HCT116 (cell line): ENCODE results near the gene ELP6. TPM values are rescaled to one million over a fixed set of nuclear protein-coding genes. Genes with fewer than 3 reads are reported as not detected.
A peak's percentile ranks its signal among the peaks of the same experiment; 100 is the strongest.

Experiments used
- ATAC-seq: fragments of 200-7000 bp; cut with Tn5 transposase; 2 replicates; pipeline ENCODE4 v1.9.1; 2020; ENCODE audit warnings: mild to moderate bottlenecking, moderate library complexity
- BruUV-seq: library from RNA; stranded (reverse); fragments of 400-500 nt; replicated peaks from 2 replicates; lab custom pipeline; 2021; lab: Mats Ljungman, UMichigan
- CTCF ChIA-PET: fragments of 300-600 bp; sonication (Branson Sonifier 250); formaldehyde crosslinking; loops from one replicate; lab custom pipeline; 2021; ENCODE audit warnings: antibody characterized with exemption; lab: Charles Lee
- POLR2A ChIA-PET: fragments of 300-600, 350-600 bp; sonication (Branson Sonifier 250); formaldehyde crosslinking; loops from one replicate; lab custom pipeline; 2021; ENCODE audit warnings: antibody characterized with exemption; lab: Charles Lee
- RAD21 ChIA-PET, 2 experiments: fragments of 300-600 bp; sonication (Branson Sonifier 250); formaldehyde crosslinking; loops; one replicate each; lab custom pipeline; 2023; ENCODE audit warnings: low total read pairs in 2 of 2; ENCODE audit not compliant: uncharacterized antibody in 2 of 2, unreplicated experiment in 2 of 2, low non-redundant PET in 1 of 2; lab: Charles Lee
- DNase-seq: peaks from one replicate; pipeline ENCODE4 v3.0.0-alpha.2; 2010; ENCODE audit warnings: low read depth, low spot score
- H2AFZ ChIP-seq: fragments of 200-600 bp; shearing (Covaris generic), sonication (generic); 2 replicates; pipeline ENCODE4 v1.6.1; 2017; ENCODE audit warnings: low read depth, mixed run types, mixed read lengths, antibody characterized with exemption, low read length; ENCODE audit not compliant: poor library complexity, severe bottlenecking
- H3K27ac ChIP-seq: 2 replicates; pipeline ENCODE4 v1.5.1; 2012; ENCODE audit warnings: low read depth, low read length
- H3K27me3 ChIP-seq: fragments of 200-600 bp; sonication (generic); 2 replicates; pipeline ENCODE4 v1.6.1; 2016; ENCODE audit warnings: mixed run types, low read length, mixed read lengths; ENCODE audit not compliant: insufficient read depth
- H3K36me3 ChIP-seq, 2 experiments: fragments of 200-500 bp in 1 of 2; fragments of 200-600 bp in 1 of 2; sonication (Bioruptor generic) in 1 of 2; sonication (generic) in 1 of 2; 2 replicates each; pipeline versions ENCODE4 v1.5.1 to v1.6.1; 2014 to 2016; ENCODE audit warnings: low read length in 2 of 2, inconsistent platforms in 1 of 2, mixed read lengths in 1 of 2, mixed run types in 1 of 2; ENCODE audit not compliant: insufficient read depth in 2 of 2, control insufficient read depth in 1 of 2
- H3K4me1 ChIP-seq, 2 experiments: fragments of 200-600 bp in 1 of 2; sonication (generic) in 1 of 2; 2 replicates each; pipeline versions ENCODE4 v1.5.1 to v1.6.1; 2012 to 2017; ENCODE audit warnings: low read length in 2 of 2, inconsistent platforms in 1 of 2, mild to moderate bottlenecking in 1 of 2, mixed read lengths in 1 of 2, mixed run types in 1 of 2, moderate library complexity in 1 of 2; ENCODE audit not compliant: insufficient read depth in 2 of 2, control insufficient read depth in 1 of 2
- H3K4me2 ChIP-seq: fragments of 200-600 bp; sonication (generic); 2 replicates; pipeline ENCODE4 v1.6.1; 2017; ENCODE audit warnings: mixed run types, low read length, mixed read lengths
- H3K4me3 ChIP-seq, 2 experiments: fragments of 200-600 bp in 1 of 2; sonication (generic) in 1 of 2; replicated peaks in 1 of 2; 2 replicates each; pipeline ENCODE4 v1.5.1; 2011 to 2016; ENCODE audit warnings: low read length in 2 of 2, control low read depth in 1 of 2, low read depth in 1 of 2, mild to moderate bottlenecking in 1 of 2, mixed read lengths in 1 of 2, mixed run types in 1 of 2
- H3K79me2 ChIP-seq: fragments of 200-600 bp; sonication (generic); 2 replicates; pipeline ENCODE4 v1.6.1; 2017; ENCODE audit warnings: mild to moderate bottlenecking, mixed run types, low read length, moderate library complexity, mixed read lengths; ENCODE audit not compliant: insufficient read depth
- H3K9ac ChIP-seq: fragments of 200-600 bp; sonication (generic); 2 replicates; pipeline ENCODE4 v1.6.1; 2016; ENCODE audit warnings: low read length, mixed read lengths
- H3K9me2 ChIP-seq: fragments of 200-600 bp; sonication (generic), shearing (Covaris generic); 2 replicates; pipeline ENCODE4 v1.6.1; 2017; ENCODE audit warnings: mixed run types, mild to moderate bottlenecking, moderate library complexity; ENCODE audit not compliant: insufficient read depth
- H3K9me3 ChIP-seq, 2 experiments: fragments of 200-500 bp in 1 of 2; fragments of 200-600 bp in 1 of 2; sonication (Bioruptor generic) in 1 of 2; sonication (generic) in 1 of 2; 2 replicates each; pipeline ENCODE4 v1.6.1; 2014 to 2017; ENCODE audit warnings: low read length in 2 of 2, mixed read lengths in 2 of 2, inconsistent platforms in 1 of 2, low read depth in 1 of 2, mild to moderate bottlenecking in 1 of 2, mixed run types in 1 of 2, moderate library complexity in 1 of 2; ENCODE audit not compliant: control insufficient read depth in 1 of 2, insufficient read depth in 1 of 2
- H4K20me1 ChIP-seq: fragments of 200-600 bp; sonication (generic), shearing (Covaris generic); 2 replicates; pipeline ENCODE4 v1.6.1; 2017; ENCODE audit warnings: mixed run types, mild to moderate bottlenecking, moderate library complexity; ENCODE audit not compliant: insufficient read depth
- EZH2 ChIP-seq: fragments of 200-600 bp; sonication (generic); IDR thresholded peaks from 2 replicates; pipeline ENCODE4 v1.6.1; 2017; ENCODE audit warnings: antibody characterized with exemption, mixed run types
- POLR2A ChIP-seq: IDR thresholded peaks from 2 replicates; pipeline ENCODE4 v1.7.0; 2011; ENCODE audit warnings: borderline replicate concordance; ENCODE audit not compliant: insufficient read depth, insufficient read length; ENCODE audit errors: extremely low read depth
- SIN3A ChIP-seq: IDR thresholded peaks from 2 replicates; pipeline ENCODE4 v1.6.1; 2012; ENCODE audit warnings: low read depth
- SRF ChIP-seq: IDR thresholded peaks from 2 replicates; pipeline ENCODE4 v1.6.1; 2012; ENCODE audit warnings: low read depth
- ZFX ChIP-seq: fragments of 450-650 bp; IDR thresholded peaks from 2 replicates; pipeline ENCODE4 v1.6.1; 2017
- ZNF274 ChIP-seq: fragments of 200-500 bp; sonication (Bioruptor generic); IDR thresholded peaks from 2 replicates; pipeline ENCODE4 v1.6.1; 2014; ENCODE audit warnings: mild to moderate bottlenecking, low read depth, low read length, inconsistent platforms
- intact Hi-C: fragments of 100-400 bp; cut with micrococcal nuclease; formaldehyde crosslinking; loops from 2 replicates; pipeline ENCODE4 v1.10.0; 2022
- total RNA-seq: library from RNA; stranded (reverse); gene quantifications from one replicate; pipeline ENCODE4 v1.2.1, GENCODE V29; 2021; ENCODE audit not compliant: unreplicated experiment
- TF ChIP-seq, protein P1 (sequence below): IDR thresholded peaks from 2 replicates; pipeline ENCODE4 v1.6.1; 2011; ENCODE audit warnings: mild to moderate bottlenecking, low read length, moderate library complexity; ENCODE audit not compliant: insufficient replicate concordance; ENCODE audit errors: extremely low read depth

The ELP6 gene
- total RNA-seq, 1 experiment from 2014 or later: 38.8 TPM

DNA sequence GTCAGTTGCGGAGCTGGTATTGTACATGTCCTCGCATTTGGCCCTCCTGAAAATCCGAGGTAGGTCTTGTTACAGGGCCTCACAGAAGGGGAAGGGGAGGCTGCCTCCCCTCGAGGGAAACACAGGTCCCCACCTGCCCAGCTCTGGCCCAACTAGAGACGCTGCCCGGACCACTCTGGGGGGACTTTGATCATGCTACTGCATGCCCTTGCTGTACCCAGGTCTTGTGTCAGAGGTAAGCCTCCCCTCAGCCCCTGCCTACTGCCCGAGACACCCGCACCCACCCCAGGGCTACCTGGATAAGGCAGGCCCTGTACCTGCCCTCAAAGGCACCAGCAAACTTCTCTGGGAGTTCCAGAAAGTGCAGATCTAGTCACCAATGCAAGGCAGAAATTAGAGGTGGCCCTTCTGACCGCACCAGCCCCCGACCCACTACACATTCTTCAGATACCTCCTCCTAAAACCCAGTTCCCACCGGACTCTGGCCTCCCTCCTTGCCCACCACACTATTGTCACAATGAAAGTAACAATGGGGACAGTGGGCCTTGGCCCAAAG, 36.8 kb downstream of the ELP6 start:
- H3K79me2 ChIP-seq: peaks cover 33% of the 10 kb centered on the region
- ATAC-seq (no peak), DNase-seq (no peak)
- no peaks in the 10 kb centered on the region for H3K36me3 ChIP-seq
- peak overlapping the region; percentile 65 for H2AFZ ChIP-seq
- BruUV-seq: no TSS peak
- no peak overlapping the region for H3K27ac ChIP-seq
- no peaks in the 10 kb centered on the region; the same call in 1 of the 2 replicates for H4K20me1 ChIP-seq
- TF ChIP-seq ZFX: no peak
- no peak for TF ChIP-seq EZH2
- TF ChIP-seq ZNF274: no peak
- no peak for TF ChIP-seq SIN3A
- no peak for TF ChIP-seq SRF
- no peak for TF ChIP-seq POLR2A
- TF ChIP-seq, protein P1, sequence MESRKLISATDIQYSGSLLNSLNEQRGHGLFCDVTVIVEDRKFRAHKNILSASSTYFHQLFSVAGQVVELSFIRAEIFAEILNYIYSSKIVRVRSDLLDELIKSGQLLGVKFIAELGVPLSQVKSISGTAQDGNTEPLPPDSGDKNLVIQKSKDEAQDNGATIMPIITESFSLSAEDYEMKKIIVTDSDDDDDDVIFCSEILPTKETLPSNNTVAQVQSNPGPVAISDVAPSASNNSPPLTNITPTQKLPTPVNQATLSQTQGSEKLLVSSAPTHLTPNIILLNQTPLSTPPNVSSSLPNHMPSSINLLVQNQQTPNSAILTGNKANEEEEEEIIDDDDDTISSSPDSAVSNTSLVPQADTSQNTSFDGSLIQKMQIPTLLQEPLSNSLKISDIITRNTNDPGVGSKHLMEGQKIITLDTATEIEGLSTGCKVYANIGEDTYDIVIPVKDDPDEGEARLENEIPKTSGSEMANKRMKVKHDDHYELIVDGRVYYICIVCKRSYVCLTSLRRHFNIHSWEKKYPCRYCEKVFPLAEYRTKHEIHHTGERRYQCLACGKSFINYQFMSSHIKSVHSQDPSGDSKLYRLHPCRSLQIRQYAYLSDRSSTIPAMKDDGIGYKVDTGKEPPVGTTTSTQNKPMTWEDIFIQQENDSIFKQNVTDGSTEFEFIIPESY: no peak
- TF ChIP-seq, all 23 proteins: peak for 0
- intact Hi-C loops: loop anchor here (1.0 kb wide), 2 partner anchors 55 to 95 kb away; partner anchors contain the start of gene PTPN23
- no peaks in the 10 kb centered on the region for H3K9me2 ChIP-seq
- POLR2A ChIA-PET: no interaction called here
- H3K9me3 ChIP-seq: no peaks in the 10 kb centered on the region
- peak overlapping the region; percentile 65 to 97 for H3K4me3 ChIP-seq
- H3K9ac ChIP-seq: peak overlapping the region; percentile 69
- CTCF ChIA-PET: interaction anchor here (1.7 to 2.0 kb wide), 3 partner anchors 11 to 55 kb away, joined by 3 to 14 read pairs (median 5); no protein-coding TSS in a partner anchor
- peaks cover 2 to 24% of the 10 kb centered on the region in 2 experiments; a peak in 2 of 4 replicates for H3K4me1 ChIP-seq
- RAD21 ChIA-PET: no interaction called here
- H3K4me2 ChIP-seq: peak overlapping the region; percentile 86
- H3K27me3 ChIP-seq: no peaks in the 10 kb centered on the region
